ENCODE measurements around the gene ANP32B.
"Not testable (repeated sequence)": the region's sequence is repeated elsewhere in the genome, so short reads cannot be mapped to it uniquely, and the experiment has no call there.

The ANP32B gene

GRCh38 chr9:97982683-97983588 lies at the start of gene ANP32B:
Gene ANP32B (plus strand): TSS chr9:97983341. CDS start chr9:97983556, 215 bp downstream.
- H3K9ac ChIP-seq (ENCODE audit: low read length), result peak within 1 kb of the TSS; percentile 96
- no peaks in the 10 kb centered on the region for H3K9me3 ChIP-seq (ENCODE audit: control insufficient read depth, low read length)
- no peaks in the 10 kb centered on the region for H3K27me3 ChIP-seq (ENCODE audit: control insufficient read depth, insufficient read depth, low read length)
- peaks cover 20% of the 10 kb centered on the region for H3K4me1 ChIP-seq (ENCODE audit: control insufficient read depth, insufficient read depth, low read length)
- peak within 1 kb of the TSS; percentile 87 for H3K4me3 ChIP-seq (ENCODE audit: low read length)
- no peaks in the 10 kb centered on the region for H3K36me3 ChIP-seq (ENCODE audit: control insufficient read depth, insufficient read depth, low read length)

GRCh38 chr9:97934321-97935115 lies 48.6 kb upstream of the ANP32B start:
- H3K36me3 ChIP-seq (ENCODE audit: control insufficient read depth, insufficient read depth, low read length), result no peaks in the 10 kb centered on the region
- no peak overlapping the region for H3K9ac ChIP-seq (ENCODE audit: low read length)
- no peaks in the 10 kb centered on the region for H3K9me3 ChIP-seq (ENCODE audit: control insufficient read depth, low read length)
- H3K27me3 ChIP-seq (ENCODE audit: control insufficient read depth, insufficient read depth, low read length), result peaks cover 3% of the 10 kb centered on the region
- no peaks in the 10 kb centered on the region for H3K4me1 ChIP-seq (ENCODE audit: control insufficient read depth, insufficient read depth, low read length)
- H3K4me3 ChIP-seq (ENCODE audit: low read length), result no peak overlapping the region

GRCh38 chr9:97935276-97935675 lies 47.9 kb upstream of the ANP32B start:
- Histone ChIP-seq H3K9me3 (ENCODE audit: control insufficient read depth, low read length) (no peaks in the 10 kb centered on the region), H3K9ac (ENCODE audit: low read length) (no peak overlapping the region), H3K4me3 (ENCODE audit: low read length) (no peak overlapping the region), H3K4me1 (ENCODE audit: control insufficient read depth, insufficient read depth, low read length) (no peaks in the 10 kb centered on the region), H3K36me3 (ENCODE audit: control insufficient read depth, insufficient read depth, low read length) (no peaks in the 10 kb centered on the region), H3K27me3 (ENCODE audit: control insufficient read depth, insufficient read depth, low read length) (no peaks in the 10 kb centered on the region)

GRCh38 chr9:97936998-97937397 lies 46.1 kb upstream of the ANP32B start:
- Histone ChIP-seq H3K4me1 (ENCODE audit: control insufficient read depth, insufficient read depth, low read length) (no peaks in the 10 kb centered on the region), H3K36me3 (ENCODE audit: control insufficient read depth, insufficient read depth, low read length) (no peaks in the 10 kb centered on the region), H3K9me3 (ENCODE audit: control insufficient read depth, low read length) (no peaks in the 10 kb centered on the region), H3K27me3 (ENCODE audit: control insufficient read depth, insufficient read depth, low read length) (no peaks in the 10 kb centered on the region), H3K9ac (ENCODE audit: low read length) (no peak overlapping the region), H3K4me3 (ENCODE audit: low read length) (no peak overlapping the region)

- no peaks in the 10 kb centered on the region for H3K27me3 ChIP-seq (ENCODE audit: control insufficient read depth, insufficient read depth, low read length)
- no peak within 1 kb of the TSS for H3K9ac ChIP-seq (ENCODE audit: low read length)
- no peaks in the 10 kb centered on the region for H3K9me3 ChIP-seq (ENCODE audit: control insufficient read depth, low read length)
- no peaks in the 10 kb centered on the region for H3K36me3 ChIP-seq (ENCODE audit: control insufficient read depth, insufficient read depth, low read length)
- H3K4me3 ChIP-seq (ENCODE audit: low read length), result no peak within 1 kb of the TSS
- no peaks in the 10 kb centered on the region for H3K4me1 ChIP-seq (ENCODE audit: control insufficient read depth, insufficient read depth, low read length)
These were observed 45.0 kb upstream of the ANP32B start, which contains the start of gene HEMGN for GRCh38 chr9:97938081-97938644. Gene HEMGN (minus strand): TSS chr9:97938172. CDS start chr9:97938136, 36 bp downstream.

- no peak overlapping the region for H3K4me3 ChIP-seq (ENCODE audit: low read length)
- H3K4me1 ChIP-seq (ENCODE audit: control insufficient read depth, insufficient read depth, low read length), result no peaks in the 10 kb centered on the region
- no peak overlapping the region for H3K9ac ChIP-seq (ENCODE audit: low read length)
- H3K36me3 ChIP-seq (ENCODE audit: control insufficient read depth, insufficient read depth, low read length), result no peaks in the 10 kb centered on the region
- no peaks in the 10 kb centered on the region for H3K27me3 ChIP-seq (ENCODE audit: control insufficient read depth, insufficient read depth, low read length)
- H3K9me3 ChIP-seq (ENCODE audit: control insufficient read depth, low read length), result no peaks in the 10 kb centered on the region
These were observed 42.9 kb upstream of the ANP32B start for GRCh38 chr9:97940233-97940632.

GRCh38 chr9:97940741-97941140 lies 42.4 kb upstream of the ANP32B start:
- Histone ChIP-seq H3K36me3 (ENCODE audit: control insufficient read depth, insufficient read depth, low read length) (no peaks in the 10 kb centered on the region), H3K4me1 (ENCODE audit: control insufficient read depth, insufficient read depth, low read length) (no peaks in the 10 kb centered on the region), H3K9me3 (ENCODE audit: control insufficient read depth, low read length) (no peaks in the 10 kb centered on the region), H3K27me3 (ENCODE audit: control insufficient read depth, insufficient read depth, low read length) (no peaks in the 10 kb centered on the region), H3K9ac (ENCODE audit: low read length) (no peak overlapping the region), H3K4me3 (ENCODE audit: low read length) (no peak overlapping the region)

- Histone ChIP-seq H3K9ac (ENCODE audit: low read length) (no peak overlapping the region), H3K9me3 (ENCODE audit: control insufficient read depth, low read length) (no peaks in the 10 kb centered on the region), H3K36me3 (ENCODE audit: control insufficient read depth, insufficient read depth, low read length) (no peaks in the 10 kb centered on the region), H3K4me1 (ENCODE audit: control insufficient read depth, insufficient read depth, low read length) (no peaks in the 10 kb centered on the region), H3K27me3 (ENCODE audit: control insufficient read depth, insufficient read depth, low read length) (no peaks in the 10 kb centered on the region), H3K4me3 (ENCODE audit: low read length) (no peak overlapping the region)
These were observed 41.8 kb upstream of the ANP32B start for GRCh38 chr9:97941323-97941722.

GRCh38 chr9:97943308-97943855 lies 39.8 kb upstream of the ANP32B start:
- no peak overlapping the region for H3K9ac ChIP-seq (ENCODE audit: low read length)
- no peaks in the 10 kb centered on the region for H3K27me3 ChIP-seq (ENCODE audit: control insufficient read depth, insufficient read depth, low read length)

GRCh38 chr9:97944612-97945011 lies 38.5 kb upstream of the ANP32B start:
- Histone ChIP-seq H3K36me3 (ENCODE audit: control insufficient read depth, insufficient read depth, low read length) (no peaks in the 10 kb centered on the region), H3K4me3 (ENCODE audit: low read length) (no peak overlapping the region), H3K9me3 (ENCODE audit: control insufficient read depth, low read length) (no peaks in the 10 kb centered on the region), H3K27me3 (ENCODE audit: control insufficient read depth, insufficient read depth, low read length) (no peaks in the 10 kb centered on the region), H3K4me1 (ENCODE audit: control insufficient read depth, insufficient read depth, low read length) (no peaks in the 10 kb centered on the region), H3K9ac (ENCODE audit: low read length) (no peak overlapping the region)

More at GRCh38 chr9:97943308-97943855, 39.8 kb upstream of the ANP32B start:
- H3K36me3 ChIP-seq (ENCODE audit: control insufficient read depth, insufficient read depth, low read length), result no peaks in the 10 kb centered on the region
- no peak overlapping the region for H3K4me3 ChIP-seq (ENCODE audit: low read length)
- H3K4me1 ChIP-seq (ENCODE audit: control insufficient read depth, insufficient read depth, low read length), result no peaks in the 10 kb centered on the region
- no peaks in the 10 kb centered on the region for H3K9me3 ChIP-seq (ENCODE audit: control insufficient read depth, low read length)

GRCh38 chr9:97945470-97945869 lies 37.7 kb upstream of the ANP32B start:
- not testable (repeated sequence) for H3K27me3 ChIP-seq (ENCODE audit: control insufficient read depth, insufficient read depth, low read length); H3K4me1 ChIP-seq (ENCODE audit: control insufficient read depth, insufficient read depth, low read length)

More at GRCh38 chr9:97945470-97945869, 37.7 kb upstream of the ANP32B start:
- H3K36me3 ChIP-seq (ENCODE audit: control insufficient read depth, insufficient read depth, low read length); H3K9ac ChIP-seq (ENCODE audit: low read length); H3K9me3 ChIP-seq (ENCODE audit: control insufficient read depth, low read length); H3K4me3 ChIP-seq (ENCODE audit: low read length): not testable (repeated sequence)
